Ovary (tissue), 9 donors: ENCODE results near the gene PIAS2. TPM values are rescaled to one million over a fixed set of nuclear protein-coding genes. Genes with fewer than 3 reads are reported as not detected.

ENCODE experiments used
- DNase-seq, 5 donors: peaks; one replicate each; pipeline ENCODE4 v3.0.0-alpha.2; 2019 to 2020
- H3K27ac ChIP-seq, 2 donors: fragments of 200-600 bp; one replicate each; pipeline versions ENCODE4 v1.5.1 to v1.8.0; 2019 to 2022
- H3K27me3 ChIP-seq: fragments of 200-600 bp; one replicate; pipeline ENCODE4 v1.8.0; 2022
- H3K36me3 ChIP-seq: fragments of 200-600 bp; sonication (generic); one replicate; pipeline ENCODE4 v1.5.1; 2019
- H3K4me1 ChIP-seq: one replicate; pipeline ENCODE4 v1.8.1; 2013; ENCODE audit warnings: mild to moderate bottlenecking, moderate library complexity; ENCODE audit not compliant: insufficient read depth
- H3K4me3 ChIP-seq: fragments of 200-600 bp; sonication (generic); one replicate; pipeline ENCODE4 v1.5.1; 2017
- H3K9me3 ChIP-seq, 2 donors: fragments of 200-600 bp in 1 of 2; sonication (generic) in 1 of 2; one replicate each; pipeline versions ENCODE4 v1.5.1 to v1.8.1; 2013 to 2019; ENCODE audit warnings: mild to moderate bottlenecking in 1 of 2, moderate library complexity in 1 of 2
- EP300 ChIP-seq: sonication (generic); formaldehyde crosslinking; IDR thresholded peaks from one replicate; pipeline ENCODE4 v1.6.1; 2017; ENCODE audit warnings: antibody characterized with exemption
- POLR2A ChIP-seq: fragments of 450-650 bp; IDR thresholded peaks from one replicate; pipeline ENCODE4 v1.6.1; 2017; ENCODE audit warnings: antibody characterized with exemption, mild to moderate bottlenecking, moderate library complexity
- WGBS, 3 donors: extraction: QIAGEN DNeasy Blood & Tissue Kit in 1 of 3; methylation state at CpG; one replicate each; pipeline versions ENCODE4 v1.1.5 to v1.1.7; 2013 to 2017; 5-methylcytosine and 5-hydroxymethylcytosine counted together
- intact Hi-C, 4 donors: fragments of 100-400 bp; cut with DNase I; formaldehyde crosslinking; loops; one replicate each; pipeline versions ENCODE4 v1.11.0 to v1.15.1; 2022 to 2023
- polyA plus RNA-seq, 2 donors: library from polyadenylated mRNA; stranded (reverse); fragments of 200-250 nt in 1 of 2; fragments of 350-450 nt in 1 of 2; fragmentation: Illumina TruSeq in 1 of 2; extraction: RNeasy Lipid Tissue Mini Kit (QIAGEN cat#74804) in 1 of 2; gene quantifications; one replicate each; pipeline ENCODE4 v1.2.3, GENCODE V29; 2013 to 2014
- total RNA-seq, 7 donors: library from RNA; depleted of rRNA in 2 of 7; stranded (reverse); fragments of >200 nt in 2 of 7; fragmentation: NEBNext Ultra II Directional in 3 of 7; extraction: Animal tissue kit (Norgen Biotek cat#: 25700) in 3 of 7; gene quantifications; one replicate each; pipeline versions ENCODE4 v1.1.0 to v1.2.4, GENCODE V29; 2016 to 2023
- TF ChIP-seq, protein P1 (sequence below), 3 donors: fragments of 450-650 bp in 2 of 3; fragments of 200-600 bp in 1 of 3; IDR thresholded peaks; one replicate each; pipeline versions ENCODE4 v1.5.1 to v1.8.0; 2016 to 2022; ENCODE audit warnings: antibody characterized with exemption in 3 of 3, mild to moderate bottlenecking in 1 of 3
- donor health status: DM: no; HTN: no; CAD: no; lungs with moderate emphysema.
- donor health status: DM: no; HTN: no; CAD: no.
- donor health status: Bipolar disorder and iron deficiency.
- donor health status: DM: yes; HTN: yes; CAD: no.
- donor health status: DM: no; HTN: no; CAD: no.
- donor health status: DM: yes; HTN: yes; CAD: no.

Gene PIAS2
- total and polyA plus RNA-seq, 9 donors, result 5.1 to 41.3 (median 34.4) TPM

DNA sequence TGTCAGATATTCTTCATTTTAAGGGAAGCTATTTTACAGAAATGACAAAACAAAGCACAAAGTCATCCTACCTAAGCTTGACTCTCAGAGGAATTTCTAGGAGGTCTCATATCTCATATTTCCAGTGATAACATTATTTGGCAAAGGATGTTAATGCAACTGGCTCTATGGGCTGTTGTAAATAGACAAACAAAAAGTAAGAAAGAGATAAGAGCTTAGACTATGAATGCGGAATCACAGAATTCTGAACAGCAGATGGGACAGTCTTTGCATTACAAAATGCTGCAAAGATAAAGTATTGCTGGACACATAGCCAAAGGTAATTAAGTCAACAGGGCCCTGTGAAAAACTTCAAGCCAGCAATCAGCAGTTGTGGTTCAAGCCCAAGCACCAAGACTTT, 23.9 kb downstream of the PIAS2 start:
- DNase-seq, result no peak
- no peak overlapping the region for H3K4me3 ChIP-seq
- H3K27ac ChIP-seq, result no peak overlapping the region
- TF ChIP-seq, protein P1, sequence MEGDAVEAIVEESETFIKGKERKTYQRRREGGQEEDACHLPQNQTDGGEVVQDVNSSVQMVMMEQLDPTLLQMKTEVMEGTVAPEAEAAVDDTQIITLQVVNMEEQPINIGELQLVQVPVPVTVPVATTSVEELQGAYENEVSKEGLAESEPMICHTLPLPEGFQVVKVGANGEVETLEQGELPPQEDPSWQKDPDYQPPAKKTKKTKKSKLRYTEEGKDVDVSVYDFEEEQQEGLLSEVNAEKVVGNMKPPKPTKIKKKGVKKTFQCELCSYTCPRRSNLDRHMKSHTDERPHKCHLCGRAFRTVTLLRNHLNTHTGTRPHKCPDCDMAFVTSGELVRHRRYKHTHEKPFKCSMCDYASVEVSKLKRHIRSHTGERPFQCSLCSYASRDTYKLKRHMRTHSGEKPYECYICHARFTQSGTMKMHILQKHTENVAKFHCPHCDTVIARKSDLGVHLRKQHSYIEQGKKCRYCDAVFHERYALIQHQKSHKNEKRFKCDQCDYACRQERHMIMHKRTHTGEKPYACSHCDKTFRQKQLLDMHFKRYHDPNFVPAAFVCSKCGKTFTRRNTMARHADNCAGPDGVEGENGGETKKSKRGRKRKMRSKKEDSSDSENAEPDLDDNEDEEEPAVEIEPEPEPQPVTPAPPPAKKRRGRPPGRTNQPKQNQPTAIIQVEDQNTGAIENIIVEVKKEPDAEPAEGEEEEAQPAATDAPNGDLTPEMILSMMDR (IDR thresholded peaks at IDR 0.05), result no peak
- TF ChIP-seq EP300, result no peak
- no peak for TF ChIP-seq POLR2A
- H3K9me3 ChIP-seq, result peaks cover 0 to 12% of the 10 kb centered on the region in 2 donors
- WGBS, 3 donors, result 70 to 79% (median 75%) methylated on average over 1 of the region's 1 CpG
- no peaks in the 10 kb centered on the region for H3K4me1 ChIP-seq
- intact Hi-C loops, result no loop called here
- H3K27me3 ChIP-seq, result no peaks in the 10 kb centered on the region
- no peaks in the 10 kb centered on the region for H3K36me3 ChIP-seq

DNA sequence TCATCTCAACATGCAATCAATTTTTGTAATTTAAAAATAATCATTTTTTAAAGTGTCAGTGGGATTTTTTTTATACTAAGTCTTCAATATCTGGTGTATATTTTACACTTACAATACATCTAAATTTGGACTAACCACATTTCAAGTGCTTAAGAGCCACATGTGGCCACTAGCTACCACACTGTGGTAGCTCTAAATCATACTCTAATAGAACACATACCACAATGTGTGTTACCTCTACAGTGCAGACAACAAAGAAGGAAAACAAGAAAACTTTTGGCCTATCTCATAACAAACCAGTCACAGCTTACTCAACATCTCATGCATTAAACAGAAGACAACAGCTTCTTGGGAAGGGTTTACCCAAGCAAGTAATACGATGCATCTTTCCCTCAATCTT, 24.5 kb downstream of the PIAS2 start:
- peaks cover 0 to 12% of the 10 kb centered on the region in 2 donors for H3K9me3 ChIP-seq
- TF ChIP-seq EP300, result no peak
- TF ChIP-seq, protein P1 (IDR thresholded peaks at IDR 0.05), result no peak
- TF ChIP-seq POLR2A, result no peak
- intact Hi-C loops, result no loop called here
- H3K36me3 ChIP-seq, result no peaks in the 10 kb centered on the region
- 92 to 96% (median 94%) methylated on average over 1 of the region's 1 CpG for WGBS, 3 donors
- no peak for DNase-seq
- no peak overlapping the region for H3K27ac ChIP-seq
- H3K4me3 ChIP-seq, result no peak overlapping the region
- H3K27me3 ChIP-seq, result no peaks in the 10 kb centered on the region
- no peaks in the 10 kb centered on the region for H3K4me1 ChIP-seq

DNA sequence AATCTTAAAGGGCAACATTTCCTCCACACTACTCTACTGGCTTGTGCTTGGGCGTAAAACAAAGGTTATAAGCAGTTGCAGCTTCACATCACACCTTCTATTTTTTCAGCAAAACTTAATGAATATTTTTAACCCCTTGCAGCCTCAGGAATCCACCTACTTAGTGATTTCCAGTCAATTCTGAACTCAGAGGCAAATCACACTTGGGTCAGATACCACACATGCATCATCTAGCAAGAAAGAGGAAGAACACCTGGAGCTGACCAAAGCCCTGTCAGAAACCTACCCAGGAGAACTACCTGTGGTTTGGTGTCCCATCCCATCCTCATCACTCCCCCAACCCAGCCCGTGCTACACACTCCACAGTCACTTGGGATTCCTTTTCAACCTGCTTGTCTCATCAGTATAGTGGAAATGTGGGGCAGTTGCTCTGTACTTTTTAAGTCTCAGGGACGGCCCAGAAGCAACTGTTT, 25.5 kb downstream of the PIAS2 start:
- intact Hi-C loops, result no loop called here
- 91 to 93% (median 91%) methylated on average over 3 of the region's 3 CpGs for WGBS, 3 donors
- H3K36me3 ChIP-seq, result no peaks in the 10 kb centered on the region
- H3K27me3 ChIP-seq, result no peaks in the 10 kb centered on the region
- no peak for DNase-seq
- H3K4me1 ChIP-seq, result no peaks in the 10 kb centered on the region
- TF ChIP-seq EP300 (no peak), POLR2A (no peak)
- TF ChIP-seq, protein P1 (IDR thresholded peaks at IDR 0.05), result no peak
- H3K27ac ChIP-seq, result no peak overlapping the region
- H3K4me3 ChIP-seq, result no peak overlapping the region
- peaks cover 0 to 12% of the 10 kb centered on the region in 2 donors for H3K9me3 ChIP-seq

DNA sequence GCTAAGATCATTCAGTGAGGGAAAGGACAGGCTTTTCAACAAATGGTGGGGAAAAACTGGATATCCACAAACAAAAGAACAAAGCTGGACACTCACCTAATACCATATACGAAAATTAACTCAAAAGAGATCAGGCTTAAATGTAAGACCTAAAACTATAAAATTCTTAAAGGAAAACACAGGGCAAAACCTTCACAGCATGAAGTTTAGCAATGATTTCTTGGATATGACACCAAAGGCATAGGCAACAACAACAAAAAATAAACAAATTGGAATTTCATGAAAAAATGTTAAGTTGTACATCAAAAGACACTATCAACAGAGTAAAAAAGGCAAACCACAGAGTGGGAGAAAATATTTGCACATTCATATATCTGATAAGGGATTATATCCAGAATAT, 28.3 kb downstream of the PIAS2 start:
- Histone ChIP-seq H3K9me3 (peaks cover 0 to 12% of the 10 kb centered on the region in 2 donors), H3K27me3 (no peaks in the 10 kb centered on the region), H3K4me1 (peaks cover 2% of the 10 kb centered on the region), H3K4me3 (no peak overlapping the region), H3K27ac (no peak overlapping the region), H3K36me3 (no peaks in the 10 kb centered on the region)
- intact Hi-C loops, result no loop called here
- no peak for DNase-seq
- WGBS, 3 donors, result 94 to 96% (median 94%) methylated on average over 1 of the region's 1 CpG
- TF ChIP-seq EP300 (no peak), POLR2A (no peak)
- TF ChIP-seq, protein P1 (IDR thresholded peaks at IDR 0.05), result no peak
